ENCODE data around the gene SRC. TPM values are rescaled to one million over a fixed set of nuclear protein-coding genes. Genes with fewer than 3 reads are reported as not detected.
A peak's percentile ranks its signal among the peaks of the same experiment; 100 is the strongest.

SRC gene
- total RNA-seq, 2 donors from 2014 or later, result 75.6 to 109 TPM

GRCh38 chr20:37407573-37408002, 61.6 kb downstream of the SRC start:
- H3K9me3 Mint-ChIP-seq, result no peaks in the 10 kb centered on the region
- Histone ChIP-seq H3K9me3 (ENCODE audit: control insufficient read depth, low read length) (no peaks in the 10 kb centered on the region), H3K4me1 (ENCODE audit: control insufficient read depth, insufficient read depth, low read length) (no peaks in the 10 kb centered on the region), H3K27me3 (ENCODE audit: control insufficient read depth, insufficient read depth, low read length, poor library complexity, severe bottlenecking) (no peaks in the 10 kb centered on the region), H3K36me3 (ENCODE audit: control insufficient read depth, insufficient read depth, low read length) (peaks cover 3% of the 10 kb centered on the region), H3K27ac (ENCODE audit: low read depth, low read length) (peak overlapping the region; percentile 87), H3K4me3 (ENCODE audit: low read length) (no peak overlapping the region), H3K9ac (ENCODE audit: extremely low read depth, low read length, poor library complexity, severe bottlenecking) (no peak overlapping the region)
- 80 to 84% methylated on average over 10 to 14 of the region's 14 CpGs for WGBS, 2 experiments (ENCODE audit: insufficient coverage in 1 of 2, insufficient read length in 1 of 2)
- H3K36me3 Mint-ChIP-seq (ENCODE audit: low read depth), result peaks cover 17% of the 10 kb centered on the region
- no peak for TF ChIP-seq CTCF (conservative IDR thresholded peaks at IDR 0.05)
- no peak overlapping the region for H3K4me3 Mint-ChIP-seq
- DNase-seq, result peak; percentile 70
- H3K27ac Mint-ChIP-seq, result peak overlapping the region; percentile 13
- peaks cover 11% of the 10 kb centered on the region for H3K4me1 Mint-ChIP-seq
- peaks cover 11% of the 10 kb centered on the region for H3K27me3 Mint-ChIP-seq (ENCODE audit: insufficient read depth)

- Histone ChIP-seq H3K4me3 (ENCODE audit: low read length) (no peak overlapping the region), H3K27me3 (ENCODE audit: control insufficient read depth, insufficient read depth, low read length, poor library complexity, severe bottlenecking) (peaks cover 3% of the 10 kb centered on the region), H3K9ac (ENCODE audit: extremely low read depth, low read length, poor library complexity, severe bottlenecking) (no peak overlapping the region), H3K4me1 (ENCODE audit: control insufficient read depth, insufficient read depth, low read length) (no peaks in the 10 kb centered on the region), H3K9me3 (ENCODE audit: control insufficient read depth, low read length) (no peaks in the 10 kb centered on the region), H3K27ac (ENCODE audit: low read depth, low read length) (peak overlapping the region; percentile 87), H3K36me3 (ENCODE audit: control insufficient read depth, insufficient read depth, low read length) (no peaks in the 10 kb centered on the region)
- peak; percentile 47 for DNase-seq
- H3K36me3 Mint-ChIP-seq (ENCODE audit: low read depth), result peaks cover 10% of the 10 kb centered on the region
- 66 to 82% methylated on average over 10 to 22 of the region's 23 CpGs for WGBS, 2 experiments (ENCODE audit: insufficient coverage in 1 of 2, insufficient read length in 1 of 2)
- peaks cover 11% of the 10 kb centered on the region for H3K4me1 Mint-ChIP-seq
- no peak overlapping the region for H3K27ac Mint-ChIP-seq
- H3K9me3 Mint-ChIP-seq, result no peaks in the 10 kb centered on the region
- no peak overlapping the region for H3K4me3 Mint-ChIP-seq
- peaks cover 11% of the 10 kb centered on the region for H3K27me3 Mint-ChIP-seq (ENCODE audit: insufficient read depth)
- no peak for TF ChIP-seq CTCF (conservative IDR thresholded peaks at IDR 0.05)
Observed at GRCh38 chr20:37408302-37409193, 62.6 kb downstream of the SRC start.

DNA sequence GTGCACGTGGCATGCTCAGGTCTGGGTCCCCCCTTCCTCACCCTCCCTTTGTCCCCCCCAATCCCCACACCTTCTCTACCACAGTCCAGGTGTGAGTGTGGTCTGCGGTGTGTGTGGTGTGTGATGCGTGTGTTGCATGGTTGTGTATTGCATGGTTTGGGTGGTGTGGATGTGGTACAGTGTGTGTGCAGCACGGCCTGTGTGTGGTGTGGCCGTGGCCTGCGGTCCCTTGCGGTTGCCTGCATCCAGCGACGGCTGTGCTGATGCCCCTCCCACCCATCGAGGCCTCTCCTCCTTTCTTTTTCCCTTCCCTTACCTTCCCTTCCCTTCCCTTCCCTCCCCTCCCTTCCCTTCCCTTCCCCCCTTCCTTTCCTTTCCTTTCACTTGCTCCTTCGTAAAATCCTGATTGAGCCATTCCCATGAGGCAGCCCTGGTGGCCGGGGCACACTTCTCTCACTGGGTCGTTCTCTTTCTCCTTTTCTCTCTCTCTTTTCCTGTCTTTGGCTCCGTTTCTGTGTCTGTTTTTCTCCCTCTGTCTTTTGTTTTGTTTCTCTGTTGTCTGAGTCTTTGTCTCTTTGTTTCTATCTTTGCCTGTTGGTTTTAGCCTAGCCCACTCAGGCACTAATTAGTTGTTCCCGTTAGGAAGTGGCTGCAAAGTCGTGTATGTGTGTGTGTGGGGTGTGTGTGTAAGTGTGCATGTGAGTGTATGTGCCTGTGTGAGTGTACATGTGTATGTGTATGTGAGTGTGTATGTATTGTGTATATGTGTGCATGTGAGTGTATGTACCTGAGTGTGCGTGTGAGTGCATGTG, 65.7 kb downstream of the SRC start:
- Histone ChIP-seq H3K27ac (ENCODE audit: low read depth, low read length) (peak overlapping the region; percentile 91), H3K27me3 (ENCODE audit: control insufficient read depth, insufficient read depth, low read length, poor library complexity, severe bottlenecking) (peaks cover 10% of the 10 kb centered on the region), H3K9me3 (ENCODE audit: control insufficient read depth, low read length) (no peaks in the 10 kb centered on the region), H3K36me3 (ENCODE audit: control insufficient read depth, insufficient read depth, low read length) (no peaks in the 10 kb centered on the region), H3K4me1 (ENCODE audit: control insufficient read depth, insufficient read depth, low read length) (no peaks in the 10 kb centered on the region), H3K4me3 (ENCODE audit: low read length) (no peak overlapping the region), H3K9ac (ENCODE audit: extremely low read depth, low read length, poor library complexity, severe bottlenecking) (no peak overlapping the region)
- H3K9me3 Mint-ChIP-seq, result no peaks in the 10 kb centered on the region
- H3K4me1 Mint-ChIP-seq, result peaks cover 9% of the 10 kb centered on the region
- peak; percentile 65 for DNase-seq
- peaks cover 27% of the 10 kb centered on the region for H3K27me3 Mint-ChIP-seq (ENCODE audit: insufficient read depth)
- no peak overlapping the region for H3K4me3 Mint-ChIP-seq
- no peak for TF ChIP-seq CTCF (conservative IDR thresholded peaks at IDR 0.05)
- WGBS, 2 experiments (ENCODE audit: insufficient coverage in 1 of 2, insufficient read length in 1 of 2), result 40 to 67% methylated on average over 7 to 13 of the region's 17 CpGs
- H3K36me3 Mint-ChIP-seq (ENCODE audit: low read depth), result no peaks in the 10 kb centered on the region
- H3K27ac Mint-ChIP-seq, result no peak overlapping the region
